NCI-H128 (cell line): ENCODE results near the gene COL6A1.
"Not testable (repeated sequence)": the region's sequence is repeated elsewhere in the genome, so short reads cannot be mapped to it uniquely, and the experiment has no call there.

Experiments
- DNase-seq: peaks from one replicate; lab custom pipeline; 2025; ENCODE audit not compliant: unreplicated experiment; lab: John Stamatoyannopoulos, UW

Gene COL6A1

DNA sequence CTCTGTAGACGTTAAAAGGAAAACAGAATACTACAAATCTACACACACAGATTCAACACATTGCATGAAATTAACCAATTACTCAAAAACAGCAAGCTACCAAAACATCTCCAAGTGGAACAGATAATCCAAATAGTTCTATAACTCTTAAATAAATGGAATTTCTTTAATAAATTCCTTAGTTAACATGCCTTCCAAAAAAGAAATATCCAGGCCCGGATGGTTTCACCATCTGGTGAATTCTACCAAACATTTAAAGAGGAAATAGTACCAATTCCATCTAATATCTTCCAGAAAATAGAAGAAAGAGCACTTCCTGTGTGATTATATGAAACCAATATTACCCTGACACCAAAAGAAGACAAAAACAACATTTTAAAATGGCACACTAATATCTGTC, 63.6 kb downstream of the COL6A1 start:
- no peak for DNase-seq

DNA sequence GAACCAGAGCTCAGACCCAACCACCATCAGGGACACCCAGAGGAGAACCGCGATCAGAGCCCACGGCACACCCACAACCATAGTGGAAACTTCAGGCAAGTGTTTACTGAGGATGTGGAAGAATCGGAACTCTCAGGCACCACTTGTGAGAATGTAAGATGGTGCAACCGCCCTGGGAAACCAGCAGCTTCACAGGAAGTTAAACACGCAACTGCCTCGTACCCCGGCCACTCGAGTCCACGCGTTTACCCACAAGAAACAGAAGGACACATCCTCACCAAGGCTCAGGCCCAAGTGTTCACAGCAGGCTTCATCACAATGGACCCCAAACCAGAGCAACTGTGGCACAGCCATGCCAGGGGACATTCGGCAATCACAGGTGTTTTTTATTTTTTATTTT, 64.9 kb downstream of the COL6A1 start:
- DNase-seq: no peak

DNA sequence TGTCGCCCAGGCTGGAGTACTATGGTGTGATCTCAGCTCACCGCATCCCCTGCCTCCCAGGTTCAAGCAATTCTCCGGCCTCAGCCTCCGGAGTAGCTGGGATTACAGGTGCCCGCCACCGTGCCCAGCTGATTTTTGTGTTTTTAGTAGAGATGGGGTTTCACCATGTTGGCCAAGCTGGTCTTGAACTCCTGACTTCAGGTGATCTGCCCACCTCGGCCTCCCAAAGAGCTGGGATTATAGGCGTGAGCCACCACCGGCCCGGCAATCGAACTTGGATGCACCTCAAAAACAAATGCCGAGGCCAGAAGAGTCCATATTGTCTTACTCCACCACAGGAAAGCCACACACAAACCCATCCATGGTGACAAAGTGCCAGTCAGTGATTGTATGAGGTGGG, 65.3 kb downstream of the COL6A1 start:
- DNase-seq: not testable (repeated sequence)

DNA sequence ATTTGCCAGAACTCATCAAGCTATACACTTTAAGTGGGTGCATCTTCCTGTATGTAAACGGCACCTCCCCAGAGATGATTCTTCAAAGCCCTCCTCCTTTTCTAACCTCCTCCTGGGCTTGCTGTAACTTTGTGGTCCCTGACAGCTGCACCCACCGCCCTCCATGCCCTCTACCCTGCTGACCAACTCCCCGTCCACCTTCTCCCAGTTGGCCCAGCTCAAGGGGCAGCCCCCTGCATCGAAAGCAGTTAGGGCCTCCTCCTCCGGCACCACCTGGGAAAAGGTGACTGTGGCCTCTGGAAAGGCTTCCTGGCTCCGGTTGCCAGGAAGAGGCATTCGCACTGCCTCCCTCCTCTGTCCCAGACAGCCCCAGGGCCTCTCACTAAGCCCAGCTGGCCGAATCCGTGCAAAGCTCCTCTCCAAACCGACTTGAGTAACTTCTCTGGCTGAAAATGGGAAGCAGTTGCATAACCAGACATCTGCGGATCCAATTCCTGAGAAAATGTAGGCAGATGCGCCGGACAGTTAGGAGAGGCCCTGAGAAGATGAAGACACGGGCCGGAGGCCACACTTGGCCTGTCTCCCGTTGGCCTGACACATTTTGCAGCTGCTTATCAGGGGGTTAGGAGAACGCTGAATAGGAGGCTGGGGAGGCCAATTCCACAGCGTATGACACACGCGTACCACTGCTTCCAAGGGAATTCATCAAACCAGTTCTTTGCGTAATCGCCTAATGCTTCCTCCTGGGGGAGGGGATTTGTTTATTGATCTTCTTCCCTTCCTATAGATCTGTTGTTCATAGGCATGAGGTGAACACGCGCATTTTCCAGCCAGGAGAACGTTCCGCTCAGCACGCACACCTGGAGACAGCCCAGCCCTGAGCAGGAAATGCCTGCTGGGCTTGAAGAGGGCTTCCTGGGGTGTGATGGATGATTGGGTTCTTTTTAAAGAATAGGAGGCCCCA, 67.6 kb downstream of the COL6A1 start:
- no peak for DNase-seq

DNA sequence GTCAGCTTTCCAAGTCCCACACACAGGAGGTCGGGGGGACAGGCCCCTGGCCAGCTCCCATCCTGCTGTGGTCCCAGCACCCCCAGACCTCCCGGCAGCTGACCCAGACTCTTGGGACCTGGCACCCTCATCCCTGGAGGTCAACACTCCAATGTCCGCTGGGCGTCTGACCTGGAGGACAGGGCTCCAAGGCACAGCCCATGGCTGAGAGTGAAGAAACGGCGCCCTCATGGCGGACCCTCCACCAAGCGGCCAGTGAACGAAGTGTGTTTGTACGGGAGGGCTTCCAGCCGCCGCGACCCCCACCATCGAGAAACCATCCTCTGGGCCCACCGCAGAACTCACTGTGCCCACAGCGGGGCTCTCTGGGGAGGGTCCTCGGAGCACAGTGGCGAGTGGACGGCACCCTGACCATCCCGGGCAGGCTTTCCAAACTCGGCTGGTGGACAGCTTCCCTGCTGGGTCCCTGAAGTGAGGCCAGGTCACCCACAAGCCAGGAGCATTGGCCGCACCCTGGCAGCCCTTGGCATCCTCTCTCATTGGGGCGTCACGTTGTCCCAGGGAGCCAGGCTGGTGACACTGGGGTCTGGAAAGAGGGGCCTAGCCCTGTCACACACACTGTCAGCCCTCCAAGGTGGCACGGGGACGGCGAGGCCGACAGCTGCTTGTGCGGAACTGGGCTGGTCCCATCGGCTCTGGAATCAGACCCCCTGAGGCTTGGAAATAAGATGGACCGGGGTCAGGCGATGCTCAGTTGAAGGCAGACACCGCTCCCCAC, 68.5 kb downstream of the COL6A1 start:
- no peak for DNase-seq

DNA sequence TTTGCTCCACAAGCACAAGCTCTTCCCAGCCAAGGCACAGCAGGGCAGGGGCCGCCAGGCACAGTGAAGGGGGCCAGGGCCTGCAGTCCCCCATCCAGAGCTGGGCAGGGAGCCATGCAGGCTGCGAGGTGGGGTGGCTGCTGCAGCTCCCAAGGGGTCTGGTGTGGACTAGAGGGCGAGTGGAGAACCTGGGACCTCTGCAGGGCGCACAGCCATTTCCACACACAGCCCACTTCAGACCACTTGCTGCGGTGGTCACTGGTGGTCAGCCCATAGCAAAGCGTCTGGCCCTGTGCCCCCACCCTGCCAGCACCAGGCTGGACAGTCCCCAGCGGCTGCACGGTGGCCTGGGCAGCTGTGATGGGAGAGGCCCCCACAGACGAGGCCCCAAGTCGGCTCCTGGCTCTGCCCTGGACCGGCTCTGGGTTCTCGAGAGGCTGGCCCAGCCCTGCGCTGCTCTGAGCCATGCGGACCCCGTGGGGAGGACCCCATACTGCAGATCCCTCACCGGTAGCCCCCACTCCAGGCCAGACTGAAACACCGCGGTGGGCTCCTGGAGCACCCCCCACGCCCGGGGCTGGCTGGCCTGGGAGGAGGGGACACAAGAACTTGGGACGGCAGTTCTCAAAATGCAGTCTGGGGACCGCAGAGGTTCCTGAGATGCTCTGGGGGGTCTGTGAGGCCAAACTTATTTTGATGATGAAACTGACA, 69.3 kb downstream of the COL6A1 start:
- no peak for DNase-seq

DNA sequence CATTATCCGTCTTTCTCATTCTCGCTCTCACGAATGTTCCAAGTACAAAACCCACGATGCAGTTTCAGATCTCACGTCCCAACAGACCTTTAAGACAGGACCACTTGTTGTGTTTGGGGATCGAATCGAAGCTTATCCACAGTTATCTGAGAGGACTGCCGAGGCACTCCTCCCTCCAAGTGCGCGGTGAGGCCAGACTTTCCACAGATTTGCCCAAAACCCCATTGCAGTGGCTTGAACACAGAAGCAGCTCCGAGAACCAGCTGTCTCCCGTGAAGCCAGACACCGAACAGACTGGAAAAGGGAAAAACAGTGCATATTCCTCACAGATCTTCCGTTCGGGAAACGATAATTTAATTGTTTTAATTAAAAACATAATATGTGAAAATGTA, 69.8 kb downstream of the COL6A1 start:
- no peak for DNase-seq

DNA sequence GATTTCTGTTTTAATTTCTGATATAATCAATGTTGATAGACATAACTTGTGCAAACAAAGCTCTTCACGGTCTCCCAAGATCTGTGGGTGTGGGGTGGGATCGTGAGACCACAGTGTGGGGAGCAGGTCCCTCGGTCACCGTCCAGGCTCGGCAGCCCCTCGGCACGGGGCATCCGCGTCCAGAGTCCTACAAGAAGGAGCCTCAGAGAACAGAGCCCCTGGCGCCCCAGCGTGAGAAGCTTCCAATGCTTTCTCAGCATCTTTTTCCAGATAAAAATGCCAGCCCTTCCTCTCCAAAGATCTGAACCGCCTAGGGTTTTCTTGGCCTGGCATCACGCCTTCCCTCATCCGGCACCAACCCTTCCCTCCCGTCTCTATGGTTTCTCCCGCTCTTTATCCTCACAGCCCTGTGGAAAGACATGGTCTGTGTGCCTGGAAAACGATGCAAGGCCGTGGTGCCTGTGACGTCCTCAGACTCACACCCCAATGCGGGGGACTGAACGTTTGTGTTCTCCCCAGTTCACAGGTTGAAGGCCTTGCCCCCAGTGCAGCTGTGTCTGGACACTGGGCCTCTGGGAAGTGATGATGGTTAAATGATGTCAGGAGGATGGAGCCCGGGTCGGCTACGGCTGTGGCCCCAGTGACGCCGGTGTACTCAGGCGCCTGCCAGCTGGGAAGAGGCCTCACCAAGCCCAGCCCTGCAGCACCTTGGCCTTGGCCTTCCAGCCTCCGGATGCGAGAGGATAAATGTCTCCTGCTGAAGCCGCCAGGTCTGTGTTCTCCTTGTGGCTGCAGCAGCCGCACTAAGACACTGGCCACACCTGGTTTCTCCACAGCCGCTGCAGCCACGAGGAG, 70.5 kb downstream of the COL6A1 start:
- DNase-seq: no peak

DNA sequence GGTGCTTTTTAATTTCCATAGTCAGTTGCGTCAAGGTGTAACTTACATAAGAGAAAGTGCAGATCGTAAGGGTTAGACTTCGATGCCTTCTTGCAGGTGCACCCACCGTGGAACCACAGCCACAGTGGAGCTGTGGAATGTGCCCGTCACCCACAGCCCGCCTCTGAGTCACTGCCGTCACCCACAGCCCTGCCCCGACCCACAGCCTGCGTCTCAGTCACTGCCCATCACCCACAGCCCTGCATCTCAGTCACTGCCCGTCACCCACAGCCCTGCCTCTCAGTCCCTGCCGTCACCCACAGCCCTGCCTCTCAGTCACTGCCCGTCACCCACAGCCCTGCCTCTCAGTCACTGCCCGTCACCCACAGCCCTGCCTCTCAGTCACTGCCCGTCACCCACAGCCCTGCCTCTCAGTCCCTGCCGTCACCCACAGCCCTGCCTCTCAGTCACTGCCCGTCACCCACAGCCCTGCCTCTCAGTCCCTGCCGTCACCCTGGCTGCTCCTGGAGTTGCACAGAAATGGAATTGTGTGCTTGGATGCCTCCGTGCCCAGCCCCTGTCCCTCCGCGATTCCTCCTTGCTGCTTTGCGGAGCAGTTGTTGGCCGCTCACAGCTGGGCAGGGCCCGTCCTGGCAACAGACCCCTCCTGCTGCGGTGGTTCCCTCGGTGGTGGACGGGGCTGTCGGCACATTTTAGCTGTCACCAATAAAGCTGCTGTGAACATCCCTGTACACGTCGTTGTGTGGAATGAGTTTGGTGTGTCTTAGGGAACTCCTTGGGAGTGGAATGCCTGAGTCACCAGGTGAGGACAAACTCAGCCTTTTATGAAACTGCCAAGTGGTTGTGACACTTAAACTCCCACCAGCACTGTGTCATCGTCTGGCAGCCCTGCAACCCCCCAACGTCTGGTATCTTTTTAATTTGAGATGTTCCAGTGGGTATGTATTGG, 71.4 kb downstream of the COL6A1 start:
- no peak for DNase-seq

DNA sequence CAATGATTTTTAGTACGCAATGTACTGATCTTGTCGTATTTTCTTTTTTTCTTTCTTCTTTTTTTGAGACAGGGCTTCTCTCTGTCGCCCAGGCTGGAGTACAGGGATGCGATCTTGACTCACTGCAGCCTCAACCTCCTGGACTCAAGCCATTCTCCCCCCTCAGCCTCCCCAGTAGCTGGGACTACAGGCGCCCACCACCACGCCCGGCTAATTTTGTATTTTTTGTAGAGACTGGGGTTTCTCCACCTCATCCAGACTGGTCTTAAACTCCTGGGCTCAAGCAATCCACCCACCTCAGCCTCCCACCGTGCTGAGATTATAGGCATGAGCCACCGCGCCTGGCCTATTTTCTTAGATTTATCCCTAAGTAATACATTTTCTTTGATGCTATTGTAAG, 72.5 kb downstream of the COL6A1 start:
- DNase-seq: no peak

DNA sequence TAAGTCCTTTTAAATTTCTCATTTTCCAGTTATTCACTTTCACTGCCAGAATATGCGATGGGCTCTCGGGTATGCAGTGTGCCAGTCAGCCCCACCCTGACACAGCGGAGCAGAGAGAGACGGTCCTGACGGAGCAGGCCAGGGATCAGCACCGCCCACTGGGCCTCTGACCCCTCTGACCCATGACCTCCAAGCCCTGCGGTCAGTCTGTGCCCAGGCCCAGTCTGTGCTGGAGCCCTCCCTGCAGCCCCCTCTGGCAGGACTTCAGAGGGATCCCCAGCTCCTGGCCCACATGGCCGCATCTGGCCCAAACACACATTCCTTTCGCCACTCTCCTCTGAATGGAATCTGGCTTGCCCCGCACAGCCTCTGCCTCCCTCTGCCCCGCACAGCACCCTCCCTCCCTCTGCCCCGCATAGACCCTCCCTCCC, 72.9 kb downstream of the COL6A1 start:
- no peak for DNase-seq
